ENCODE data around the gene RANBP9. TPM values are rescaled to one million over a fixed set of nuclear protein-coding genes. Genes with fewer than 3 reads are reported as not detected.
A peak's percentile ranks its signal among the peaks of the same experiment; 100 is the strongest.

Gene RANBP9
- total and polyA plus RNA-seq, 2 of the 13 experiments (the other 11 are each of a cell fraction or from before 2014, with no cell fraction given): 26.6 to 30.6 TPM

- TF ChIP-seq GMEB1 (CRISPR knock-in tag; IDR thresholded peaks at IDR 0.05; ENCODE audit: borderline replicate concordance): peak; percentile 88
- TF ChIP-seq CHCHD3 (CRISPR knock-in tag; IDR thresholded peaks at IDR 0.05): no peak
- 0 out of 2 replicates have a peak, but pooled peaks have one; percentile 29 for TF ChIP-seq SP140L (CRISPR knock-in tag; IDR thresholded peaks at IDR 0.05; ENCODE audit: borderline replicate concordance)
- TF ChIP-seq PHB2 (IDR thresholded peaks at IDR 0.05; ENCODE audit: partially characterized antibody): no peak
- no peak for TF ChIP-seq NR2F1 (CRISPR knock-in tag; IDR thresholded peaks at IDR 0.05)
- peak; percentile 75 for TF ChIP-seq HOXA3 (CRISPR knock-in tag; IDR thresholded peaks at IDR 0.05)
- no peak for TF ChIP-seq AHDC1 (CRISPR knock-in tag; IDR thresholded peaks at IDR 0.05; ENCODE audit: borderline replicate concordance)
- TF ChIP-seq E2F5 (CRISPR knock-in tag; conservative IDR thresholded peaks at IDR 0.05): no peak; the same call in 1 of the 2 replicates
- no peak for TF ChIP-seq ZNF513 (CRISPR knock-in tag; conservative IDR thresholded peaks at IDR 0.05)
- no peak for TF ChIP-seq PBX2 (CRISPR knock-in tag; IDR thresholded peaks at IDR 0.05)
- peak; percentile 78 for TF ChIP-seq ZNF772 (CRISPR knock-in tag; IDR thresholded peaks at IDR 0.05)
- TF ChIP-seq KLF11 (CRISPR knock-in tag; IDR thresholded peaks at IDR 0.05): 0 out of 2 replicates have a peak, but pooled peaks have one; percentile 19
- TF ChIP-seq DZIP1 (CRISPR knock-in tag; IDR thresholded peaks at IDR 0.05): no peak
Measured at GRCh38 chr6:13711733-13712598, at the start of gene RANBP9 (continued).
